Measurements from ENCODE around the gene FOXF1. TPM values are rescaled to one million over a fixed set of nuclear protein-coding genes. Genes with fewer than 3 reads are reported as not detected.

FOXF1 gene
- total and polyA plus RNA-seq, 2 of the 13 experiments (the other 11 are each of a cell fraction or from before 2014, with no cell fraction given): not detected

DNA sequence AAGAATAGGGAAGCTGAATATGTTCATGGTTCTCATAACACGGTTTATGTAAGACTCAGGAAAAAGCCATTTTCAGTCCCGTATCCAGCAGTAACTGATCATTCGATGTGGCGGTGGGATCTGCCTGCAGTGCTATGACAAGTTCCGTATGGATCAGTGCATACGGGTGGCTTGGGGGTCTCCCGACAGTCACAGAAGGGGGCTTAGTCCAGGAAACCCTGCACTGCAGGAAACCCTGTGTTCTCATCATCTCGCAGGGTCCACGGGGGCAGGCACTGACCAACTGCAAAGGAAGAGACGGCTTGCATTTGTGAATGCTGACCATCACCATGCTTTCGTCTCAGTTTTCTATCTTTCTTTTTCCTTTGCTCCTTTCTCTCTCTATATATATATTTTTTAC is 37.0 kb downstream of the FOXF1 start (continued):
- TF ChIP-seq, protein P1, sequence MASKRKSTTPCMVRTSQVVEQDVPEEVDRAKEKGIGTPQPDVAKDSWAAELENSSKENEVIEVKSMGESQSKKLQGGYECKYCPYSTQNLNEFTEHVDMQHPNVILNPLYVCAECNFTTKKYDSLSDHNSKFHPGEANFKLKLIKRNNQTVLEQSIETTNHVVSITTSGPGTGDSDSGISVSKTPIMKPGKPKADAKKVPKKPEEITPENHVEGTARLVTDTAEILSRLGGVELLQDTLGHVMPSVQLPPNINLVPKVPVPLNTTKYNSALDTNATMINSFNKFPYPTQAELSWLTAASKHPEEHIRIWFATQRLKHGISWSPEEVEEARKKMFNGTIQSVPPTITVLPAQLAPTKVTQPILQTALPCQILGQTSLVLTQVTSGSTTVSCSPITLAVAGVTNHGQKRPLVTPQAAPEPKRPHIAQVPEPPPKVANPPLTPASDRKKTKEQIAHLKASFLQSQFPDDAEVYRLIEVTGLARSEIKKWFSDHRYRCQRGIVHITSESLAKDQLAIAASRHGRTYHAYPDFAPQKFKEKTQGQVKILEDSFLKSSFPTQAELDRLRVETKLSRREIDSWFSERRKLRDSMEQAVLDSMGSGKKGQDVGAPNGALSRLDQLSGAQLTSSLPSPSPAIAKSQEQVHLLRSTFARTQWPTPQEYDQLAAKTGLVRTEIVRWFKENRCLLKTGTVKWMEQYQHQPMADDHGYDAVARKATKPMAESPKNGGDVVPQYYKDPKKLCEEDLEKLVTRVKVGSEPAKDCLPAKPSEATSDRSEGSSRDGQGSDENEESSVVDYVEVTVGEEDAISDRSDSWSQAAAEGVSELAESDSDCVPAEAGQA (IDR thresholded peaks at IDR 0.05; ENCODE audit: low read depth): no peak
- TF ChIP-seq, protein P1 (CRISPR knock-in tag; IDR thresholded peaks at IDR 0.05; ENCODE audit: borderline replicate concordance): no peak
- TF ChIP-seq TAF15 (IDR thresholded peaks at IDR 0.05; ENCODE audit: low read depth, low read length, poor library complexity, severe bottlenecking): no peak
- no peak for TF ChIP-seq ZNF768 (CRISPR knock-in tag; IDR thresholded peaks at IDR 0.05)
- no peak for TF ChIP-seq SRF (IDR thresholded peaks at IDR 0.05; ENCODE audit: low read depth, low read length)
- TF ChIP-seq, protein P2, sequence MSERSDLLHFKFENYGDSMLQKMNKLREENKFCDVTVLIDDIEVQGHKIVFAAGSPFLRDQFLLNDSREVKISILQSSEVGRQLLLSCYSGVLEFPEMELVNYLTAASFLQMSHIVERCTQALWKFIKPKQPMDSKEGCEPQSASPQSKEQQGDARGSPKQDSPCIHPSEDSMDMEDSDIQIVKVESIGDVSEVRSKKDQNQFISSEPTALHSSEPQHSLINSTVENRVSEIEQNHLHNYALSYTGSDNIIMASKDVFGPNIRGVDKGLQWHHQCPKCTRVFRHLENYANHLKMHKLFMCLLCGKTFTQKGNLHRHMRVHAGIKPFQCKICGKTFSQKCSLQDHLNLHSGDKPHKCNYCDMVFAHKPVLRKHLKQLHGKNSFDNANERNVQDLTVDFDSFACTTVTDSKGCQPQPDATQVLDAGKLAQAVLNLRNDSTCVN (CRISPR knock-in tag; IDR thresholded peaks at IDR 0.05; ENCODE audit: borderline replicate concordance): no peak

Measured in HepG2 (cell line).